Measurements from ENCODE around the gene LEFTY2. TPM values are rescaled to one million over a fixed set of nuclear protein-coding genes. Genes with fewer than 3 reads are reported as not detected.

The LEFTY2 gene
- total and polyA plus RNA-seq, 9 of the 15 experiments (the other 6 are each of a cell fraction or from before 2014, with no cell fraction given): 0.04 to 0.14 TPM; not detected in 7

GRCh38 chr1:225928186-225929175 lies 12.5 kb downstream of the LEFTY2 start (continued):
- peak; percentile 91 for TF ChIP-seq IRF9 (tag; IDR thresholded peaks at IDR 0.05)
- TF ChIP-seq TRIM25 (IDR thresholded peaks at IDR 0.05; ENCODE audit: borderline replicate concordance): peak; percentile 88; the same call in 1 of the 2 replicates
- peak in 1 of 2 experiments; percentile 10; a peak in 1 of 4 replicates for TF ChIP-seq RAD21 (CRISPR knock-in tag; conservative IDR thresholded peaks at IDR 0.05 in 1 of 2, IDR thresholded peaks at IDR 0.05 in 1 of 2)
- no peak for TF ChIP-seq ZNF253 (CRISPR knock-in tag; conservative IDR thresholded peaks at IDR 0.05)
- TF ChIP-seq SRSF1 (IDR thresholded peaks at IDR 0.05; ENCODE audit: low read depth, low read length): no peak
- peak; percentile 96 for TF ChIP-seq ZBTB17 (CRISPR knock-in tag; IDR thresholded peaks at IDR 0.05)
- no peak for TF ChIP-seq GTF2B (IDR thresholded peaks at IDR 0.05; ENCODE audit: extremely low read depth, insufficient read length)
- TF ChIP-seq SRSF9 (IDR thresholded peaks at IDR 0.05; ENCODE audit: borderline replicate concordance, low read depth, low read length): no peak
- no peak for TF ChIP-seq ZBTB8A (IDR thresholded peaks at IDR 0.05; ENCODE audit: partially characterized antibody)
- TF ChIP-seq CHD1 (IDR thresholded peaks at IDR 0.05; ENCODE audit: low read length): no peak
- TF ChIP-seq, protein P1, sequence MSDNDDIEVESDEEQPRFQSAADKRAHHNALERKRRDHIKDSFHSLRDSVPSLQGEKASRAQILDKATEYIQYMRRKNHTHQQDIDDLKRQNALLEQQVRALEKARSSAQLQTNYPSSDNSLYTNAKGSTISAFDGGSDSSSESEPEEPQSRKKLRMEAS (CRISPR knock-in tag; IDR thresholded peaks at IDR 0.05): peak; percentile 87
- no peak for TF ChIP-seq RFX1 (IDR thresholded peaks at IDR 0.05)
- peak; percentile 80; the same call in 1 of the 2 replicates for TF ChIP-seq ZNF668 (CRISPR knock-in tag; IDR thresholded peaks at IDR 0.05)
- peak; percentile 61 for TF ChIP-seq ZNF134 (CRISPR knock-in tag; conservative IDR thresholded peaks at IDR 0.05)
- no peak for TF ChIP-seq BDP1 (IDR thresholded peaks at IDR 0.05; ENCODE audit: insufficient read depth, insufficient read length)
- no peak for TF ChIP-seq FOXK1 (CRISPR knock-in tag; IDR thresholded peaks at IDR 0.05; ENCODE audit: borderline replicate concordance)
- peak; percentile 86; the same call in 1 of the 2 replicates for TF ChIP-seq GTF2E2 (tag; IDR thresholded peaks at IDR 0.05)
- TF ChIP-seq NUFIP1 (IDR thresholded peaks at IDR 0.05; ENCODE audit: partially characterized antibody): peak; percentile 94
- peak in 1 of 2 experiments; percentile 86; a peak in 2 of 4 replicates for TF ChIP-seq NONO (IDR thresholded peaks at IDR 0.05; ENCODE audit: low read depth in 2 of 2, low read length in 1 of 2)
- TF ChIP-seq ZNF24 (IDR thresholded peaks at IDR 0.05): peak; percentile 84
- TF ChIP-seq ZNF778 (CRISPR knock-in tag; IDR thresholded peaks at IDR 0.05): no peak
- 0 out of 4 replicates have a peak, but pooled peaks of 1 of the 2 experiments have one; percentile 51 for TF ChIP-seq SIN3A (IDR thresholded peaks at IDR 0.05; ENCODE audit: borderline replicate concordance in 2 of 2, control insufficient read depth in 1 of 2, low read depth in 2 of 2, low read length in 2 of 2)
- peak; percentile 67; the same call in 1 of the 2 replicates for TF ChIP-seq ZNF354B (CRISPR knock-in tag; IDR thresholded peaks at IDR 0.05)
- TF ChIP-seq NFE2L1 (tag; IDR thresholded peaks at IDR 0.05; ENCODE audit: borderline replicate concordance, low read depth): peak; percentile 3; the same call in 1 of the 2 replicates
